COR-L47 (cell line): Measurements from ENCODE around the gene ACOT7.

ENCODE experiments used
- DNase-seq: peaks from one replicate; lab custom pipeline; 2025; lab: John Stamatoyannopoulos, UW

The ACOT7 gene

DNA sequence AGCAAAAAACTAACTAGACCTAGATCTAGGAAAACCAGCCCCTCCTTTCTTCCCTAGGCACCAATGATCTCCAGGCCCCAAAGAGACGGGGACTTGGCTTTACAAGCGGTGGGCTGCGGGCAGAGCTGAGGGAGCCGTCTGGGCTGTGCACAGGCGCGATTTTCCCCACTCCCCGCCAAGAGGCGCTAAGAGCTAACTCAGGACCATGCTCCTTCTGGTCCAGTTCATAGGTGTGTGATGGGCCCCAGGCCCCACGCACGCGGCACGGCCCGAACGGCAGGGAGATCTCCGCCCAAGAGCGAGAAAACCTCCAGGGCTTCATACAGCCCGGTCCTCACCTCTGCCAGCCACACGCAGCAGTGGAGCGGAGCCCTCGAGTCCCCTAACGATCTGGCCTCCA lies 125.2 kb downstream of the ACOT7 start:
- no peak for DNase-seq

DNA sequence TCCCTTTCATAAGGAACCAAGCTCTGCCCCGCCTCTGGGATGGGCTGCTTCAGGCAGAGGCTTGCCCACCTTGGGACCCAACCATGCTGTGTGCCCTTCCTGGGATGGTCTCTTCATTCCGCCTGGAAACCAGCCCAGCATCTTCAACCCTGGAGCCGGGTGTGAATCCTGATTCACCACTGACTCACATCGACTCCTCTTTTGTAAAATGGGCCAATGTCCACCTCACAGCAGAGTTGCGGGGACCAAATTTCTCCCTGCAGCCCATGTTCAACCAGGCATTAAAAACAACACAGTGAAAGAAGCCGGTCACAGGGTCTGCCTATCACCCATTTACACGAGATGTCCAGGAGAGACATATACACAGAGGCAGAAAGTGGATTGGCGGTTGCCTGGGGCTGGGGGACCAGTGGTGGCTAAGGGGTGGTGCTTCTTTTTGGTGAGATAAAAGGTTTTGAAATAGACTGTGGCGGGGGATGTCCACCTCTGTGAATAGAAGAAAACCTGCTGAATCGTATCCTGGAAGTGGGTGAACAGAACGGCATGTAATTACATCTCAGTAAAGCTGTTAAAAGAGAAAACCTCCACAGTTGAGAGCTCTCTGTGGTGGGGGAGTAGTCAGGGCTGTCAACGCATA lies 125.8 kb downstream of the ACOT7 start:
- DNase-seq: no peak

DNA sequence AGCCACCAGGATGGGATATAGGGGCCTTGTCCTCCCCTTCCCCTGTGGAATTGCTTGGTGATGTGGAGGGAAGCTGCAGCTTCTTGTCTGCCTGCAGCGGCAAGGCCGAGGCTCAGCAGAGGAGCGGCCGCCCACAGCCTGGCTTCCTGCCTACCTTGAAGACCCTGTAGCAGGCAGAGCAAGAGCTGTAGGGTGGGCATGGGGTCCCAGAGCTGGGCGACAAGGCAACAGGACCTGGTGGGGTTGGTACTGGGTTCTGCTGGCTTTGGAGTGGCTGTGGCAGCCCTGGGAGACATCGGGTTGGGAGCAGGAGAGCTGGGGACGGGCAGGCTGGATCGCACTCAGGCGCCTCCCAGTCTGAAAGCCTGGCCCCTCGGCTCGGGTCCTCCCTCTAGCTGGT lies 126.9 kb downstream of the ACOT7 start:
- DNase-seq: no peak

DNA sequence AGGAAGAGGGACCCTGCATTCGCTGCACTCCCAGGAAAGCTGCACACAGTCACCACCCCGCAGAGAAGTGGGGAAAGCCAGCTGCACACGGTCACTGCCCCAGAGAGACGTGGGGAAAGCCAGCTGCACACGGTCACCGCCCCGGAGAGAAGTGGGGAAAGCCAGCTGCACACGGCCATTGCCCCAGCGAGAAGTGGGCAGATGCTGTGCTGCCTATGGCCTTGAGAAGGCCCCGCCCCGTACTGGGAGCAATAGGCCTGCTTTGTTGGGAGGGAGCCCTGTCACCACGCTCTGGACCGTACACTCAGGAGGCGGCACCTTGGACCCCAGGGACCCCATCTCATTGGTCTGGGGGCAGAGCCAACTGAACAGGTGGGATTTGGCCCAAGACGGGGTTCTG lies 128.4 kb downstream of the ACOT7 start:
- no peak for DNase-seq

DNA sequence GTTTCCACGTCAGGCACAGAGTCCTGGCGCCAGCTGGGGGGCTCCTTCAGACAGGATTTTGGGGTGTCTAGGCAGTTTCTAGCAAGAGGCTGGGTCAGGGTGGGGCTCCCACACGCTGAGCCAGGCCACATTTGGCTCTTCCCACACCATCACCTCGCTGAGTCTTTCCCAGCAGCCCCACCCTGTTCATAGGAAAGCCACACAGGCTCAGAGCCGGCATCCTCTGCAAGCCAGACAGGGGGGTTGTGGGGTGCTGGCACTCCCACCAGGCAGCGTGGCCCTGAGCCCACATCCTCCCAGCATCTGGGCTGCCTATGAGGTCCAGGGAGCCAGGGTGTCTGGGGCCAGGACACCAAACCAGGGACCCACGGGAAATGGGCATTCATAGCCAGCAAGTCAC lies 129.9 kb downstream of the ACOT7 start:
- DNase-seq: no peak

DNA sequence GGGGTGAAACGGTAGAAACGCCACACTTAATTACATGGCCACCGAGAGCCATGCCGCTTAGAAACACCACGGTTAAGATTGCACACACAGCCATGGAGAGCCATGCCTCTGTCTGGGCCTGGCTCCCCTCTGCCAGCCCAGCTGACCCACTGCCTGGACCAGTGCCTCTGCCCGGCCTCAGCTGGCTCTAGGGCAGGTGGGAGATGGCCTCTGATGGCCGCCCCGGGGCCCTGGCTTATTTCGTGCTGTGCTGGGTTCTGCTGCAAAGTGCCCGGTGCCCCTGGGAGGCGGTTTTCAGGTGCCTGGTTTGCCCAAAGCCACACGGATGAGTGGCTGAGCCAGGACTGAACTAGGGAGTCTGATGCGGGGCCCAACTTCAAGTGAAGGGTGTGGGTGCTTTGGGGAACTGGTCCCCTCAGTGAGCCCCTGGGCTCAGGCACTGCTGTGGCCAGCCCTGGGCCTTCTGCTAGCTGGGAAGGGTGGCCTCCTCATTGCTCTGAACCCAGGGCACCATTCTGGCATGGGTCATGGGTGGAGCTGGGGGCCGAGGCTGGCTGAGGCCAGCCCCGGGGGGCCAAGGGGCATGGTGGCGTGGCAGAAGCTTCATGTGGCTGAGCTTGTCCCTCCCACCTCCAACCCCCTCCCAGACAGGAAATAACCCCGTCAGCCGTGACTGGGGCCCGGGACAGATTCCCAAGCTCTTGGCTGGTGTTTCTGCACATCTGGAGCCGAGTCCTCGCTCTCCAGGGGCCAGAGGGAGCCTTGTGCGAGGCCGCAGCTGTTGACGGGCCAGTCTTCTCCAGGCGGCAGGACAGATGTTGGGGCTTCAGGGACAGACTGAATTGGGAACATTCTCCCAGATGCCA lies 130.8 kb downstream of the ACOT7 start:
- DNase-seq: no peak

DNA sequence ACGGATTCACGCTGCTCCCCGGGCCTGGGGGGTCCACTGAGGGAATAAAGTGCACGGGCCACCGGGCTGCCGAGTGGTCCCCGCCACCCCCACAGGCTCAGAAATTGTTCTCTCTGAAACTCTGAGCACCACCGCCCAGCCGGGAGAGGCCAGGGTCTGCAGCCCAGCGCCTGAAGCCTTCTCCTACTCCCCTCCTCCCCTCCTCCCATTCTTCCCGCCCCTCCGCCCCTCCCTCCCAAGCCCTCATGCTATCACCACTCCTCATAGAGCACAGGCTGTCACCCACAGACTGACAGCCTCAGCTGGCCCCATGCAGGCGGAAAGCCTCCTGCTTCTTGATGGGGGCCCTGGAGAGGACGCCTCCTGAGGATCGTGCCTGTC lies 132.0 kb downstream of the ACOT7 start:
- no peak for DNase-seq

DNA sequence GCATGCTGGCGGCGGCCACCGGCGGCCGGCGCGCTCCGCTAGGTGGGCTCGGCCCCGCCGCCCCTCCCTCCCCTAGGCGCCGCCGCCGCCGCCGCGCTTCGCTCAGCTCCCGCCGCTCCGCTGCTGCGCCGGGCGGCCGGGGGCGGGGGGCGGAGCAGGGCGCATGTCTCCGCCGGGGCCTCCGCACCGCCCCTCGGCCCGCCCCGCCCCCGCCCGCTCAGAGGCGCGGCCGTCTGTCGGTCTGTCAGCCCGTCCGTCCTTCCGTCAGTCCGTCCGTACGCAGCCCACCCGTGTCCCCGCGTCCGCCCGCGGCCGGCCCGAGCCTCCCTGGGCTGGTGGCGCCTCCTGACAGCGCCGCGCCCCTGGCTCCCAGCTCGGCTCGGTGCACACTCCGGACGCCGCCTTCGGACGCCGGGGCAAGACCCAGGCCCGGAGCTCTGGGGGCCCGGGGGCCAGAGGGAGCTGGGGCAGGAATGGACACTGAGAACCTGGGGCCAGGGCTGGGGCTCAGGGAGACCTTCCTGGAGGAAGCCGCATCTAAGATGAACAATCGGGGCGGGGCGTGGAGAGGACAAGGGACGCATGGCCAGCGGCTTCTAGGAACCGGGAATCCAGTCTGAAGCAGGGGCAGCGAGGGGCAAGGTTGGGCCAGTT lies 132.5 kb downstream of the ACOT7 start, which contains the start of gene GPR153:
Gene GPR153, minus strand, starts transcription at position 138 of the 654 bp plus-strand sequence. CDS start 6,193 bp downstream, outside the sequence.
- DNase-seq: no peak

DNA sequence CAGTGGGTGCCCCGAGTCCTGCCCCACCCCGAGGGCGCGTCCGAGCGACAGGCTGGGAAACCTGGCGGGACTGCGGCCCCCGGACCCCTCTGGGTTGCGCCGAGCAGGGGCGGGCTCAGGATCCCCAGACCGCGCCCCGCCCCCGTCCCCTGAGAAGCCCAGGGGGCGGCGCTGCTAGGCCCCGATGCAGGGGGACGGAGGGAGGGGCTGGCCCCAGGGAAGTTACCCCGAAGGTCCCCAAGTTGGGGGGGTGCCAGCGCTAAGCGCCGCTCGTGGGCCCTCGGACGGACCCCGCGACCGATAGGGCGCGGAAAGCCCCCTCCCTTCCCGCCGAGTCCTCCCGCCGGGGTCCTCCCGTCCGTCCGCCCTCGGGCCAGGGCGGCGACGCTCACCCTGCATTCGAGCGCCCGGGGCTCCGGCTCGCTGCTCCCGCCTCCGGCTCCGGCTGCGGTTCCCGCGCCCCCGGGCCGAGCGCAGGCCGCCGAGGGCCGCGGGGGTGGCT lies 133.1 kb downstream of the ACOT7 start:
- DNase-seq: no peak

DNA sequence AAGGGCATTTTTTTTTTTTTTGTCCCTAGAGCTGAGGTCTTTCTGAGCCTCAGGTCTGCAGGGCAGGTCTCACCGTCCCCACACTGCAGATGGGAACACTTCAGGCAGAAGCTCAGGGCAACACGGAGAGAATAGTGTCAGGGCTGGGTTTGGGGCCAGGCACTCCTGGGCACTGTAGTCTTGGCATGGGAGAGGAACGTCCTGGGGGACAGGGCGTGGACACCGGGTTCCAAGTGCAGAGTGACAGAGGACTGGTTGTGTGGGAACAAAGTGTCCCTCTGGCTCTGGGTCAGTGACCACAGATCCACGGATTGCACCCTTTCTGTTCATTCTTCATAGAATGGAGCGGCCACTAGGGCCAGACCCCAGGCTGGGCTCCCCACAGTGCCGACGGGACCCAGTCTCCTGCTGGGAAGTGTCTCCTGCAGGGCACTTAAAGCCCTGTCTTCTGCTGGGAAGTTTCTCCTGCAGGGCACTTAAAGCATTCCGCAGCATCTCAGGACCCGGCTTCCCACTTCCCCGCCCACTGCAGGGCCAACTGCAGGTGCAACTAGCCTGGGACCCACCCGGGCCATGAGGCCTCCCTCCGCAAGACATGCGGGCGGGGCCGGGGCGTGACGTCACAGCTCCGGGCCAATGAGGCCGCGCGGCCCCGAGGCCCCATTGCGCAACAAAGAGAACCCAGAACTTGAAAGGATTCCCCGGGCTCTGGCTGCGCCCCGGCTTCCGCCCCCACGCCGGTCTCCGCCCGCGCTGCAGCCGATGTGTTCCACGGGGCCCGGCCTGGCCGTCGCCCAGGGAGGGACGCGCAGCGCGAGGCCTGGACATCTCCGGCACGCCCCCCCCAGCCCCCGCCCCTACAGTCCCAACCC lies 133.8 kb downstream of the ACOT7 start:
- no peak for DNase-seq

DNA sequence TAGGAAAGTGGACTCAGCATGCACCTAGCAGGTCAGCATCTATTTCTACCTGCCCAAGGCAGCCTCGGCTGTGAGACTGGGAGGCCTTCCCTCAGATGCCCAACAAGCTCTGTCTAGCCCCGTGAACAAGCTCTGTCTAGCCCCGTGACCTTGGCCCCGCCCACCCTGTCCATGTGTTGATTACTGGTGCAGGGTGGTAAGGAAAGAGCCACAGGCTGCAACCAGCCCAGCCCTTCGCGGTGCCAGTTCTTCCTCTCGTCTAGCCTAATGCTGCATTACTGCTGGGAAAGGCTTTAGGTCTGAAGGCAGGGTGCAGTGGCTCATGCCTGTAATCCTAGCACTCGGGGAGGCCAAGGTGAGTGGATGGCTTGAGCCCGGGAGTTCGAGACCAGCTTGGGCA lies 134.9 kb downstream of the ACOT7 start:
- DNase-seq: no peak

DNA sequence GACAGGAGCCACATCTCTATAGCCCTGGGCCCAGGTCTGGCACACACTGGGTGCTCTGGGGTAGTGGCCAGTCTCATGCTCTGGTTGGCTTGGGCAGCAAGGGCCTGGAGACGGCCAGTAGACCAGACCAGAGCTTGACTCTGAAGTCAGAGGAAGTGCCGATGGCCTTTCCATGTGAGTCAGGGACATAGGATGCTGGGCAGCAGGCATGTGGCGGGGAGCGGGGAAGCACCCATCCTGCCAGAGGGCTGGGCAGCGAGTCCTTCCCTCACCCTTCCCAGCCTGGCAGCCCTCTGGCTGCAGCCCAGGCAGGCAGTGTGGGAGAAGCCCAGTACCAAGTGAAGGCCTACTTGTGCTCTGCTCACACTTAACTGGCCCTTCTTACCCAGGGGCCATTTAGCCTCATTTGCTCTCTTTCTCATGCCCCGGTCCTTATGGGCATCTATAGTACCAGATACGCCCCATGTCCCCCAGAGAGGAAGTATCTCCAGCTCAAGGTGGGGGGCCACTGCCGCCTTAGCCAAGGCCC lies 136.0 kb downstream of the ACOT7 start:
- DNase-seq: no peak

DNA sequence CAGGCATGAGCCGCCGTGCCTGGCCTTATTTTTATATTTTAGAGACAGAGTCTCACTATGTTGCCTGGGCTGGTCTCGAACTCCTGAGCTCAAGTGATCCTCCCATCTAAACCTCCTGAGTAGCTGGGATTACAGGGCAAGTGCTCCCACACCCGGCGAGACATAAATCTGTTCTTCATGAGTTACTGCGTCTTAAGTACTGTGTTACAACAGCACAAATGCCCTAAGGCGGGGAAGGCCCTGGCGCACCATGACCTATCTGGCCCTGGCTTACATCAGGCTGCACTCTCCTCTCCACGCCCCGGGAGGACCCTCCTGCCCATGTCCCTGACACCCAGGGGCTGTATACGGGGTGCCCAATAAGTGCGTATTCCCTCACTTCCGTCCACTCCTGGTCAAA lies 136.9 kb downstream of the ACOT7 start:
- no peak for DNase-seq

DNA sequence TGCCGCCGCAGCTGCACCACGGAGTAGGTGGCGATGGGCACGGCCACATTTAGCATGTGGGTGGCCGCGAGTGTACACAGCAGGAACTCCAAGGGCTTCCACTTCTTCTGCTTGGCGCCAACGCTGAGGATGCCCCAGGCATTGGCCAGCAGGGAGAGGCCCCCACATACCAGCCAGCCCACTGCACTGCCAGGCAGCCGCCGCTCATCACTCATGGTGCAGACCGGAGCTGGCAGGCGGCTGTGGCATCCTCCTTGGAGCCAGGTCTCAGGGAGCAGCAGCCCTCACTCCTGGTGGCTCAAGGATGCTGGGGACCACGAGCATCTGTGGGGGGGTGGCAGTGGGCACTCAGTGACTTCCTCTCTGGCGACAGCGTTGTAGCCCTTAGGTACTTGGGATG lies 138.9 kb downstream of the ACOT7 start:
- no peak for DNase-seq

DNA sequence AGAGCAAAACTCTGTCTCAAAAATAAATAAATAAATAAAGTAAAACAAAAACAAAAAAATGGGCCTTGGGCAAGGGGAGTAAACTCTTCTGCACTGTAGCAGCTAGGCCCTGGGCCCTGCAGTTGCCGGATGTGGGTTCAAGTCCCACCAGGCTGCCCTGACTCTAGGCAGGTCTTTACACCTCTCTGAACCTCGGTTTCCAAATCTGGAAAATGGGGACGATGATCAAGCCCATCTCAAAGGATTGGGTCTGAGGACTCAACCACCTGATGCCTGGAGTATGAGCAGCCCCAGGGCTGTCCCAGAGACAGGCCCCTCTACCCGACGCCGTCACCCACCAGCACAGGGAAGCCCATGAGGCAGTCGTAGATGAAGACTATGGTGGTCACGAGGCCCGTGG lies 140.2 kb downstream of the ACOT7 start:
- DNase-seq: no peak

DNA sequence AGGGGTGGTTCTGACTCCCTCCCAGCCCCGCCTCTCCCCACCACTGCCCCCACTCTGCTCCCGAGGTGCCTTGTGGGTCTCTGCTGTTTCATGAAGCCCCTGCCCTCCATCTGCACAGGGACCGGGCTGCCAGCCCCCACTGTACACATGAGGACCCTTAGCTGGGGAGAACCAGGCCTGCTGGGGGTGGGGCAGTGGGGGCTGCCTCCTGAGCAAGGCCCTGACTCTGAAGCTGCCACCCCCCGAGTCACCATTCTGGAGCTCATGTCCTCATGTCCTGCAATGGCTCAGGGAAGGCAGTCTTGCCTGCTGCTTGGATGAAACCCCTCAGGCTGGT lies 141.2 kb downstream of the ACOT7 start:
- DNase-seq: no peak

DNA sequence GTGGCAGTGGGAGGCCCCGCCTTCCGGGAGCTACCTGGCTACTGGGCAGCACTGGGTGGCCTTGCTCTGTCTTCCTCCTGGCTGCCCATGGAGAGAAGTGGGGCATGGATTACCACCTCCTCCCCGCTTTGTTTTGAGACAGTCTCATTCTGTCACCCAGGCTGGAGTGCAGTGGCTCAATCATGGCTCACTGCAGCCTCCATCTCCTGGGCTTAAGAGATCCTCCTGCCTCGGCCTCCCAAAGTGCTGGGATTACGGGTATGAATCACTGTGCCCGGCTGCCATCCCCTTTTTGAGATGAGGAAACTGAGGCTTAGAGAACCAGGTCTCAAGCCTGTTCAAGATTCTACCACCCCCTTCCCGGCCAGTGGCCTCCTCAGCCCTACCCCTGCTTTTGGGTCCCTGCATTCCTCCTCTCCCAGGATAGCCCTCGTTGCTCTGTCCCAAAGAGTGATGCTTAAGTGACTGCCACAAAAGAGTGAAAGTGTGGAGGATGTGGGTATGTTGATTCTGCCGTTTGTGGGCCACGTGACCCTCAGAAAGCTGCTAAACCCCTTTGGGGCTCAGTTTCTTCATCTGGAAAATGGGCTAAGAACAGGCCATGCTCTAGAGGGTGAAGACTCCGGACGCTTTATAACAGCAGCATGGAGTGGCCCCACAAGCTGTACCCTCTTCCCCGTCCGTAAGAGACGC lies 141.7 kb downstream of the ACOT7 start:
- DNase-seq: no peak

DNA sequence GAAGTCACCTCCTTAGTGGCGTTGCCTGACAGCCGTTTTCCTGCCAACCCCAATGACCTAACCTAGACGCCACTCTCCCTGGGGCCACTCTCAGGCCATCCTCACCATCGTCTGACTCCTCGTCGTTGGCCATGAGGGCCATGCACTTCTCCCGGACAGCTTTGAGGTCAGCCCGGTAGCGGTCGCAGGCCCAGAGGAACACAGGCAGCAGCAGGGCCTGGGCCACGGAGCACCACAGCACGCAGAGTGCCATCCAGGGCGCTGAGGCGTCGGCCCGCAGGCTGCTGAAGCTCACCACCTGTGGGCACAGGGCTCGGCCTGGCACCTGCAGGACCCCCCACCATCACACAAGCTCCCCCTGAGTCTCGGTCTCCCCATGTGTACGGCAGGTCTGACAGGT lies 142.3 kb downstream of the ACOT7 start:
- no peak for DNase-seq

DNA sequence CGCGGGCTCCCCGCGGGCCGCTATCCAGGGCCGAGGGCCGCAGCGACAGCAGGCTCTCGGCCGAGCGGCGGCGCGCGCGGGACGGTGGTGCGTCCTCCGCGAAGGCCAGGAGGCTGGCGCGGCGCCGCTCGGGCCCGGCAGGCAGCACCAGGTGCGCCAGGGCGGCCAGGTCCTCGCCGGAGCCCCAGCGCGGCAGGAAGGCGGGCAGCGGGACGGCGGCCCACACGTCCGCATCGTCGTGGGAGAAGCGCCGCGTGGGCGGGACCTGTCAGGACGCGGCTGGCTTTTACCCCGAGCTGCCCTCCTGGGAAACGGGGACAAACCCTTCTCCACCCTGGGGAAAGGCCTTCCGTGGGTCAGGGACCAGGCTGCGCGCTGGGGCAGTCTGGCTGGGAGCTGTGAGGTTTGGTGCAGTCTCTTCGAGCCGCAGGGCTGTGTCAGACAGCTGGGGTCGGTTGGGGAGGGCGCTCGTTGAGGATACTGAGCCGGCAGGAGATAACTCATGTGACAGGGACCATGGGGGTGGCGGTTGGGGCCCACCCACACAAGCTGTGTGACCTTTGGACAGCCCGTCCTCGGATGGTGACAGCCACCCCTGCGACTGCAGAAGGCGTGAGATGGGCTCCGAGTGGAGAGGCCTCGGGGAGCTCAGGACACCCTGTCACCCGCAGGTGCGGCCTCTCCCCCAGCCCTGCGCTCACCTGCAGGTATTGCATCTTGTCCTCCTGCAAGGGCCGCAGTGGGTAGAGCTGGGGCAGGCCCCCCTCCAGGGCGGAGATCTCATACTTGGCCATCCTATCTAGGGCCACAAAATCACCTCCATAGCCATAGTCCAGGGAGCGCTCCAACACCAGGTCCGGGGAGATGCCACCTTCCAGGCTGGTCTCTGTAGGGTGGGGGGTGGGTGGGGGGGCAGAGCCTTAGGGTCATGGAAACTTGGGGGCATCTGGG lies 143.6 kb downstream of the ACOT7 start:
- no peak for DNase-seq
